K562 (cell line): ENCODE results near the gene OPCML. TPM values are rescaled to one million over a fixed set of nuclear protein-coding genes. Genes with fewer than 3 reads are reported as not detected.

Experiments used
- ATAC-seq: fragments of 200-7000 bp; cut with Tn5 transposase; 3 replicates; pipeline ENCODE4 v1.9.1; 2020; ENCODE audit warnings: moderate library complexity
- BruUV-seq: library from RNA; stranded (reverse); fragments of 400-500 nt; replicated peaks from 2 replicates; lab custom pipeline; 2021; lab: Mats Ljungman, UMichigan
- CTCF ChIA-PET: fragments of 300-600 bp; formaldehyde crosslinking; extraction: SDS; loops from one replicate; lab custom pipeline; 2021; ENCODE audit warnings: low intra/inter-chr PET ratio; lab: Yijun Ruan, JAX
- POLR2A ChIA-PET: fragments of 300-600, 350-650 bp; sonication (Branson Sonifier 250); formaldehyde crosslinking; extraction: SDS; loops from one replicate; lab custom pipeline; 2021; ENCODE audit warnings: antibody characterized with exemption, inconsistent platforms; lab: Yijun Ruan, JAX
- DNase-seq, 4 experiments: peaks; one replicate each; pipeline versions ENCODE4 v3.0.0 to v3.0.0-alpha.2; 2011 to 2018; ENCODE audit warnings: low spot score in 3 of 4, mixed read lengths in 3 of 4; ENCODE audit errors: extremely low read depth in 1 of 4
- FAIRE-seq: peaks from 2 replicates; lab custom pipeline; 2011; peaks lifted over from hg19 to GRCh38; lab: Jason Lieb, UNC
- H2AFZ ChIP-seq: 2 replicates; pipeline ENCODE4 v1.6.0; 2011; ENCODE audit warnings: low read depth, low read length, control low read depth, inconsistent platforms
- H3K27ac ChIP-seq: fragments of 200-600 bp; 3 replicates; pipeline ENCODE4 v1.8.0; 2011; ENCODE audit warnings: low read depth, mild to moderate bottlenecking, control low read depth, inconsistent platforms, low read length, moderate library complexity, mixed read lengths; ENCODE audit errors: extremely low read depth
- H3K27me3 ChIP-seq, 2 experiments: fragments of 300-600 bp in 1 of 2; 2 replicates in 1 of 2; 3 replicates in 1 of 2; pipeline versions ENCODE4 v1.6.0 to v1.8.0; 2011; ENCODE audit warnings: inconsistent platforms in 2 of 2, low read length in 2 of 2, mild to moderate bottlenecking in 1 of 2, mixed read lengths in 1 of 2, moderate library complexity in 1 of 2; ENCODE audit not compliant: control insufficient read depth in 2 of 2, insufficient read depth in 2 of 2
- H3K36me3 ChIP-seq: fragments of 300-600 bp; 3 replicates; pipeline ENCODE4 v1.8.0; 2011; ENCODE audit warnings: mild to moderate bottlenecking, low read length, inconsistent platforms; ENCODE audit not compliant: control insufficient read depth, insufficient read depth
- H3K4me1 ChIP-seq, 2 experiments: fragments of 200-600 bp in 1 of 2; replicated peaks in 1 of 2; 2 replicates in 1 of 2; 3 replicates in 1 of 2; pipeline versions ENCODE4 v1.5.1 to v1.8.0; 2011; ENCODE audit warnings: inconsistent platforms in 2 of 2, low read length in 2 of 2, mild to moderate bottlenecking in 1 of 2, mixed read lengths in 1 of 2, moderate library complexity in 1 of 2; ENCODE audit not compliant: control insufficient read depth in 2 of 2, insufficient read depth in 2 of 2
- H3K4me2 ChIP-seq: 2 replicates; pipeline ENCODE4 v1.6.1; 2011; ENCODE audit warnings: low read length, control low read depth, inconsistent platforms, mixed read lengths; ENCODE audit not compliant: insufficient read depth
- H3K4me3 ChIP-seq: fragments of 200-600 bp; sonication (generic), shearing (Covaris generic); 2 replicates; pipeline ENCODE4 v1.5.1; 2016; ENCODE audit warnings: control low read depth, inconsistent platforms
- H3K79me2 ChIP-seq: fragments of 200-600 bp; 3 replicates; pipeline ENCODE4 v1.8.0; 2011; ENCODE audit warnings: low read length, inconsistent platforms; ENCODE audit not compliant: control insufficient read depth, insufficient read depth
- H3K9ac ChIP-seq, 2 experiments: 2 replicates each; pipeline versions ENCODE4 v1.6.0 to v1.6.1; 2011; ENCODE audit warnings: low read depth in 2 of 2, low read length in 2 of 2, control low read depth in 1 of 2, inconsistent platforms in 1 of 2, mild to moderate bottlenecking in 1 of 2, mixed read lengths in 1 of 2; ENCODE audit not compliant: insufficient read depth in 1 of 2
- H3K9me1 ChIP-seq: one replicate; pipeline ENCODE4 v1.6.0; 2011; ENCODE audit warnings: inconsistent platforms, mild to moderate bottlenecking, low read length, moderate library complexity; ENCODE audit not compliant: control insufficient read depth, insufficient read depth
- H3K9me3 ChIP-seq: replicated peaks from 2 replicates; pipeline ENCODE4 v1.5.1; 2011; ENCODE audit warnings: low read depth, low read length, inconsistent platforms; ENCODE audit not compliant: control insufficient read depth, insufficient read depth
- H4K20me1 ChIP-seq: replicated peaks from 2 replicates; pipeline ENCODE4 v1.6.1; 2011; ENCODE audit warnings: low read length, inconsistent platforms, mixed read lengths; ENCODE audit not compliant: control insufficient read depth, insufficient read depth
- ARID3B ChIP-seq: fragments of 250-450 bp; sonication (Bioruptor Pico); IDR thresholded peaks from 2 replicates; pipeline ENCODE4 v1.4.0; 2020; ENCODE audit warnings: borderline replicate concordance
- CHD4 ChIP-seq: fragments of 200-600 bp; sonication (generic); IDR thresholded peaks from 3 replicates; pipeline ENCODE4 v1.6.1; 2012; ENCODE audit warnings: low read depth, mild to moderate bottlenecking, mixed read lengths, low read length, inconsistent platforms; ENCODE audit not compliant: insufficient read depth, insufficient replicate concordance, poor library complexity, severe bottlenecking
- E2F8 ChIP-seq: fragments of 450-650 bp; IDR thresholded peaks from 2 replicates; pipeline ENCODE4 v1.7.1; 2018; ENCODE audit warnings: mild to moderate bottlenecking, low read depth; ENCODE audit not compliant: partially characterized antibody
- ETS2 ChIP-seq: IDR thresholded peaks from 2 replicates; pipeline ENCODE4 v1.6.1; 2016; ENCODE audit warnings: borderline replicate concordance, missing genetic modification characterization, mild to moderate bottlenecking, moderate library complexity, missing compliant biosample characterization; ENCODE audit not compliant: poor library complexity, severe bottlenecking
- HMBOX1 ChIP-seq: sonication (generic); IDR thresholded peaks from 2 replicates; pipeline ENCODE4 v1.6.1; 2016
- STAT5A ChIP-seq: IDR thresholded peaks from 2 replicates; pipeline ENCODE4 v1.6.1; 2012; ENCODE audit warnings: low read length, inconsistent platforms, borderline replicate concordance
- ZNF253 ChIP-seq: fragments of 250-450 bp; sonication (Bioruptor Pico); conservative IDR thresholded peaks from 2 replicates; pipeline ENCODE4 v1.6.1; 2021; ENCODE audit warnings: mild to moderate bottlenecking
- ZZZ3 ChIP-seq: fragments of 450-650 bp; IDR thresholded peaks from 2 replicates; pipeline ENCODE4 v1.6.1; 2016; ENCODE audit warnings: antibody characterized with exemption, mild to moderate bottlenecking, moderate library complexity
- WGBS: fragments of 100-300 bp; shearing (Covaris generic); methylation state at CpG from one replicate; pipeline ENCODE4 v1.1.6; 2016; ENCODE audit warnings: low coverage, mixed read lengths; ENCODE audit not compliant: insufficient coverage; ENCODE audit errors: missing lambda C conversion rate; 5-methylcytosine and 5-hydroxymethylcytosine counted together
- in situ Hi-C: fragments of 300-500 bp; cut with MboI; formaldehyde crosslinking; loops from 4 replicates; pipeline ENCODE4 v1.15.0; 2018; ENCODE audit warnings: inconsistent platforms, mixed read lengths
- intact Hi-C: fragments of 100-400 bp; cut with micrococcal nuclease; formaldehyde crosslinking; loops from 2 replicates; pipeline ENCODE4 v1.14.2; 2022
- polyA plus RNA-seq, 8 experiments: library from polyadenylated mRNA; depleted of rRNA in 4 of 8; stranded (reverse) in 5 of 8; unstranded in 3 of 8; fragments of >200 nt; fragmentation: Nextera tagmentation in 2 of 8; fragmentation: Illumina TruSeq in 1 of 8; extraction: Ambion mirVana in 2 of 8; extraction: Trizol in 1 of 8; gene quantifications; 2 replicates each; pipeline versions ENCODE4 v1.2.1 to v1.2.3, GENCODE V29; 2011 to 2014; ENCODE audit warnings: inconsistent platforms in 1 of 8, missing spikeins in 1 of 8
- total RNA-seq, 7 experiments: library from RNA; depleted of rRNA in 6 of 7; stranded (reverse); fragments of >200 nt in 6 of 7; fragmentation: Illumina TruSeq in 2 of 7; extraction: Trizol in 2 of 7; gene quantifications; 2 replicates each; pipeline versions ENCODE4 v1.2.1 to v1.2.3, GENCODE V29; 2011 to 2021; ENCODE audit warnings: low replicate concordance in 1 of 7

Gene OPCML
- total and polyA plus RNA-seq, 9 of the 15 experiments (the other 6 are each of a cell fraction or from before 2014, with no cell fraction given): not detected

GRCh38 chr11:133020372-133020714 lies 512.0 kb downstream of the OPCML start:
- Histone ChIP-seq H3K36me3 (no peaks in the 10 kb centered on the region), H3K27ac (no peak overlapping the region), H3K4me2 (no peak overlapping the region), H3K79me2 (no peaks in the 10 kb centered on the region), H3K9me1 (no peaks in the 10 kb centered on the region), H2AFZ (no peak overlapping the region), H3K9me3 (no peaks in the 10 kb centered on the region; the same call in 1 of the 2 replicates), H3K27me3 (no peaks in the 10 kb centered on the region), H4K20me1 (no peaks in the 10 kb centered on the region), H3K4me3 (no peak overlapping the region), H3K4me1 (no peaks in the 10 kb centered on the region), H3K9ac (no peak overlapping the region)
- intact Hi-C loops: no loop called here
- ChIA-PET POLR2A (no interaction called here), CTCF (no interaction called here)
- BruUV-seq: no TSS peak
- FAIRE-seq: no peak
- no peak for DNase-seq
- no peak for TF ChIP-seq STAT5A
- in situ Hi-C loops: no loop called here
- no peak for ATAC-seq
- no CpG with 5 or more reads among the region's 1 CpG for whole genome bisulfite sequencing

DNA sequence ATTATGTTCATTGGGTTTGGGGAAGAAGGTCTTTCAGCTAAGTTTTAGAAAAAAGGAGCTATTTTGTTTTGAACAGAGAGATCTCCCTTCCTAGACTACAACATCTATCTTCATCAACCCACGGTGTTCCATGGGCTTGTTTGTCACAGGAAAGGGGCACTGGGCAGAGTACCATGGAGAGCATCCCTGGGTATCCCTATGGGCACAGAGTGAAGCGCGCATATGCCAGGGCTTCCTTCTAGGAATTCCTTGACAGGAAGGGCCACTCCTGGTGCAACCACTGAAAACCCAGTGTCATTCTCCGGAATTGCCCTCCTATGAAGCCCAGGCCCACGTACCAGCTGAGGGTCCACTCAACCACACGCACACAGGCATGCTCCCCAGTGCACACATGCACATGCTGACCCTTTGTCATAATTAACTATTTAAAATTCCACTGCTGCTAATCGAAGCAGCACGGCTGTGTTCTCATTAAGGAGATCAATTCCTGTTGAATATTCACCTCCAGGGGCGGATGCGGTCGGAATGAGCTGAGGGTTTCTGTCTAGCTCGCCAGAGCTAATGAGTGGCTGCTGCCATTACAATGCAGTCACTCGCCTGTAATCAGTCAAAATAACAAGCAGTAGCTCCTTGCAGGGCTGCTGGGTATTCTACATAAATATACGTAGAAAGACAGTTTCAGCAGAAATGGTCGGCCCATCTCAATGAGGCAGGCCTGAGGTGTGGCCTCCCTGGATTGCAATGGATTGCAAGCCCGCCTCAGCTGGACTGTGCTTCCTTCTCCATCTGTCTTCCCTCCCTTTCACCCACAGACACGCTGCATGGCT lies 512.5 kb downstream of the OPCML start:
- Histone ChIP-seq H3K9ac (no peak overlapping the region), H3K4me3 (no peak overlapping the region), H4K20me1 (no peaks in the 10 kb centered on the region), H3K9me1 (no peaks in the 10 kb centered on the region), H2AFZ (no peak overlapping the region), H3K27ac (no peak overlapping the region), H3K4me2 (no peak overlapping the region), H3K9me3 (no peaks in the 10 kb centered on the region; the same call in 1 of the 2 replicates), H3K36me3 (no peaks in the 10 kb centered on the region), H3K27me3 (no peaks in the 10 kb centered on the region), H3K4me1 (no peaks in the 10 kb centered on the region), H3K79me2 (no peaks in the 10 kb centered on the region)
- ChIA-PET CTCF (no interaction called here), POLR2A (no interaction called here)
- no peak for DNase-seq
- BruUV-seq: no TSS peak
- no peak for FAIRE-seq
- ATAC-seq: no peak
- in situ Hi-C loops: no loop called here
- 4% methylated on average over 17 of the region's 17 CpGs for WGBS
- intact Hi-C loops: no loop called here
- TF ChIP-seq ETS2 (tag) (no peak), HMBOX1 (no peak), CHD4 (no peak), ZNF253 (CRISPR knock-in tag) (no peak), E2F8 (no peak), ARID3B (CRISPR knock-in tag) (no peak), ZZZ3 (no peak)
